ENCODE measurements around the gene TRAPPC12.

- TF ChIP-seq CTCF (IDR thresholded peaks at IDR 0.05), result no peak
- no peak for TF ChIP-seq POLR2A (IDR thresholded peaks at IDR 0.05)
- TF ChIP-seq POLR2AphosphoS5 (IDR thresholded peaks at IDR 0.05; ENCODE audit: insufficient read depth in 1 of 2, low read depth in 1 of 2), result no peak
These were observed 108.6 kb downstream of the TRAPPC12 start for GRCh38 chr2:3488061-3488531.

Measured in vagina (tissue), 2 donors.